ENCODE results near the gene CYB561A3. TPM values are rescaled to one million over a fixed set of nuclear protein-coding genes. Genes with fewer than 3 reads are reported as not detected.

CYB561A3 gene
- total RNA-seq, 4 donors from 2014 or later = 11.3 to 43.6 (median 21.2) TPM

GRCh38 chr11:61359516-61359915 lies 2.2 kb downstream of the CYB561A3 start:
- Histone ChIP-seq H3K27me3 (no peaks in the 10 kb centered on the region), H3K27ac (peak overlapping the region; percentile 29 to 93), H3K9me3 (no peaks in the 10 kb centered on the region), H3K4me1 (no peaks in the 10 kb centered on the region), H3K4me3 (no peak overlapping the region), H3K36me3 (no peaks in the 10 kb centered on the region)
- no peak for DNase-seq
- intact Hi-C loops (cut with DNase I; ENCODE audit: low total_unique reads) = no loop called here
- no peak for TF ChIP-seq POLR2A (IDR thresholded peaks at IDR 0.05)
- no peak for TF ChIP-seq CTCF (IDR thresholded peaks at IDR 0.05)

GRCh38 chr11:61358566-61358965 lies 3.1 kb downstream of the CYB561A3 start:
- Histone ChIP-seq H3K4me3 (no peak overlapping the region), H3K9me3 (no peaks in the 10 kb centered on the region), H3K36me3 (no peaks in the 10 kb centered on the region), H3K27me3 (no peaks in the 10 kb centered on the region), H3K27ac (no peak overlapping the region), H3K4me1 (no peaks in the 10 kb centered on the region)
- intact Hi-C loops (cut with DNase I; ENCODE audit: low total_unique reads) = no loop called here
- TF ChIP-seq POLR2A (IDR thresholded peaks at IDR 0.05) (no peak), CTCF (IDR thresholded peaks at IDR 0.05) (no peak)
- DNase-seq = no peak

GRCh38 chr11:61357894-61358239 lies 3.8 kb downstream of the CYB561A3 start:
- no peaks in the 10 kb centered on the region for H3K36me3 ChIP-seq
- H3K4me3 ChIP-seq = no peak overlapping the region
- no peaks in the 10 kb centered on the region for H3K27me3 ChIP-seq
- intact Hi-C loops (cut with DNase I; ENCODE audit: low total_unique reads) = no loop called here
- H3K27ac ChIP-seq = no peak overlapping the region
- H3K9me3 ChIP-seq = no peaks in the 10 kb centered on the region
- TF ChIP-seq POLR2A (IDR thresholded peaks at IDR 0.05) = no peak
- TF ChIP-seq CTCF (IDR thresholded peaks at IDR 0.05) = no peak
- DNase-seq = no peak
- no peaks in the 10 kb centered on the region for H3K4me1 ChIP-seq

GRCh38 chr11:61357233-61357893 lies 4.3 kb downstream of the CYB561A3 start:
- intact Hi-C loops (cut with DNase I; ENCODE audit: low total_unique reads) = no loop called here
- H3K36me3 ChIP-seq = no peaks in the 10 kb centered on the region
- no peak for DNase-seq
- H3K4me3 ChIP-seq = no peak overlapping the region
- H3K9me3 ChIP-seq = no peaks in the 10 kb centered on the region
- no peaks in the 10 kb centered on the region for H3K27me3 ChIP-seq
- no peaks in the 10 kb centered on the region for H3K4me1 ChIP-seq
- no peak overlapping the region for H3K27ac ChIP-seq
- TF ChIP-seq CTCF (IDR thresholded peaks at IDR 0.05) (no peak), POLR2A (IDR thresholded peaks at IDR 0.05) (no peak)

- no peak for DNase-seq
- H3K27ac ChIP-seq = no peak overlapping the region
- intact Hi-C loops (cut with DNase I; ENCODE audit: low total_unique reads) = no loop called here
- no peak for TF ChIP-seq CTCF (IDR thresholded peaks at IDR 0.05)
- no peak for TF ChIP-seq POLR2A (IDR thresholded peaks at IDR 0.05)
- H3K27me3 ChIP-seq = no peaks in the 10 kb centered on the region
- H3K4me3 ChIP-seq = no peak overlapping the region
- no peaks in the 10 kb centered on the region for H3K9me3 ChIP-seq
- no peaks in the 10 kb centered on the region for H3K36me3 ChIP-seq
- no peaks in the 10 kb centered on the region for H3K4me1 ChIP-seq
These were observed 5.0 kb downstream of the CYB561A3 start for GRCh38 chr11:61356706-61357105.
